CD14-positive monocyte (primary cell): ENCODE measurements around the gene PISD. TPM values are rescaled to one million over a fixed set of nuclear protein-coding genes. Genes with fewer than 3 reads are reported as not detected.
A peak's percentile ranks its signal among the peaks of the same experiment; 100 is the strongest.

Source experiments
- DNase-seq, 3 donors: peaks; one replicate each; pipeline ENCODE4 v3.0.0-alpha.2; 2011 to 2022
- H2AFZ ChIP-seq: 2 replicates; pipeline ENCODE4 v1.6.0; 2012; ENCODE audit warnings: mild to moderate bottlenecking, low read depth, low read length, inconsistent platforms; ENCODE audit not compliant: insufficient read depth, poor library complexity, severe bottlenecking
- H3K27ac ChIP-seq, 2 donors: 1 replicate in 1 of 2; 2 replicates in 1 of 2; pipeline ENCODE4 v1.5.1; 2012 to 2013; ENCODE audit warnings: low read length in 2 of 2, control low read depth in 1 of 2, inconsistent platforms in 1 of 2, low read depth in 1 of 2, mild to moderate bottlenecking in 1 of 2
- H3K27me3 ChIP-seq, 2 donors: one replicate each; pipeline versions ENCODE4 v1.6.0 to v1.6.1; 2011 to 2013; ENCODE audit warnings: low read length in 2 of 2; ENCODE audit not compliant: control insufficient read depth in 2 of 2, insufficient read depth in 2 of 2
- H3K36me3 ChIP-seq, 2 donors: replicated peaks in 1 of 2; 1 replicate in 1 of 2; 2 replicates in 1 of 2; pipeline versions ENCODE4 v1.5.1 to v1.6.1; 2012 to 2013; ENCODE audit warnings: low read length in 2 of 2, control low read depth in 1 of 2, inconsistent platforms in 1 of 2, mild to moderate bottlenecking in 1 of 2; ENCODE audit not compliant: insufficient read depth in 2 of 2, control insufficient read depth in 1 of 2
- H3K4me1 ChIP-seq, 2 donors: 1 replicate in 1 of 2; 2 replicates in 1 of 2; pipeline versions ENCODE4 v1.5.1 to v1.6.1; 2012 to 2013; ENCODE audit warnings: low read length in 2 of 2, control low read depth in 1 of 2, inconsistent platforms in 1 of 2, mild to moderate bottlenecking in 1 of 2, moderate library complexity in 1 of 2; ENCODE audit not compliant: insufficient read depth in 2 of 2, control insufficient read depth in 1 of 2
- H3K4me2 ChIP-seq: replicated peaks from 2 replicates; pipeline ENCODE3; 2012; ENCODE audit warnings: low read length, moderate library complexity, mild to moderate bottlenecking; ENCODE audit not compliant: poor library complexity, severe bottlenecking; ENCODE audit errors: extremely low read depth
- H3K4me3 ChIP-seq, 3 experiments: fragments of 200-600 bp in 1 of 3; sonication (generic) in 1 of 3; replicated peaks in 1 of 3; 1 replicate in 2 of 3; 2 replicates in 1 of 3; pipeline ENCODE4 v1.5.1; 2011 to 2013; ENCODE audit warnings: low read length in 3 of 3, mild to moderate bottlenecking in 3 of 3, control low read depth in 2 of 3, low read depth in 2 of 3, inconsistent platforms in 1 of 3, moderate library complexity in 1 of 3
- H3K79me2 ChIP-seq: 2 replicates; pipeline ENCODE4 v1.6.0; 2012; ENCODE audit warnings: mild to moderate bottlenecking, control low read depth, inconsistent platforms, low read length, moderate library complexity; ENCODE audit not compliant: insufficient read depth
- H3K9ac ChIP-seq: 2 replicates; pipeline ENCODE4 v1.6.0; 2017; ENCODE audit warnings: low read length, mild to moderate bottlenecking; ENCODE audit not compliant: insufficient read depth, poor library complexity, severe bottlenecking
- H3K9me3 ChIP-seq, 2 donors: replicated peaks in 1 of 2; 1 replicate in 1 of 2; 2 replicates in 1 of 2; pipeline versions ENCODE4 v1.5.1 to v1.6.1; 2012 to 2013; ENCODE audit warnings: low read length in 2 of 2, control low read depth in 1 of 2; ENCODE audit not compliant: control insufficient read depth in 1 of 2, insufficient read depth in 1 of 2
- H4K20me1 ChIP-seq: 2 replicates; pipeline ENCODE4 v1.6.0; 2012; ENCODE audit warnings: mild to moderate bottlenecking, low read length, control low read depth, moderate library complexity; ENCODE audit not compliant: insufficient read depth
- H3K27ac Mint-ChIP-seq, 7 donors: one replicate each; pipeline ENCODE4 v1.8.0; 2020; ENCODE audit warnings: mild to moderate bottlenecking in 7 of 7, mixed read lengths in 7 of 7, moderate library complexity in 6 of 7, inconsistent platforms in 2 of 7
- H3K27me3 Mint-ChIP-seq, 3 donors: one replicate each; pipeline ENCODE4 v1.8.0; 2021 to 2022; ENCODE audit warnings: low read depth in 3 of 3, mild to moderate bottlenecking in 3 of 3, mixed read lengths in 3 of 3, moderate library complexity in 3 of 3, inconsistent platforms in 1 of 3
- H3K36me3 Mint-ChIP-seq, 2 donors: one replicate each; pipeline ENCODE4 v1.8.0; 2020; ENCODE audit warnings: mixed read lengths in 2 of 2, inconsistent platforms in 1 of 2, mild to moderate bottlenecking in 1 of 2
- H3K4me1 Mint-ChIP-seq: one replicate; pipeline ENCODE4 v1.8.0; 2020; ENCODE audit warnings: mild to moderate bottlenecking, mixed read lengths
- H3K4me3 Mint-ChIP-seq, 2 donors: one replicate each; pipeline ENCODE4 v1.8.0; 2020; ENCODE audit warnings: mild to moderate bottlenecking in 2 of 2, mixed read lengths in 2 of 2, moderate library complexity in 1 of 2
- H3K9me3 Mint-ChIP-seq, 7 donors: one replicate each; pipeline ENCODE4 v1.8.0; 2020 to 2022; ENCODE audit warnings: mixed read lengths in 7 of 7, mild to moderate bottlenecking in 6 of 7, moderate library complexity in 6 of 7, inconsistent platforms in 2 of 7
- WGBS: methylation state at CpG from one replicate; pipeline ENCODE4 v1.1.5; 2013; ENCODE audit warnings: missing lambda C conversion rate; ENCODE audit not compliant: insufficient coverage; 5-methylcytosine and 5-hydroxymethylcytosine counted together
- intact Hi-C, 2 donors: fragments of 100-400 bp; cut with micrococcal nuclease; formaldehyde crosslinking; loops; one replicate each; pipeline versions ENCODE4 v1.15.0 to v1.15.1; 2023
- polyA plus RNA-seq, 3 donors: library from polyadenylated mRNA; depleted of rRNA in 1 of 3; unstranded in 2 of 3; stranded (reverse) in 1 of 3; fragments of 300-500 nt in 2 of 3; fragments of >200 nt in 1 of 3; fragmentation: Illumina TruSeq in 2 of 3; gene quantifications; 1 replicate in 2 of 3; 2 replicates in 1 of 3; pipeline ENCODE4 v1.2.3, GENCODE V29; 2012 to 2021
- TF ChIP-seq, protein P1 (sequence below): fragments of 200-600 bp; IDR thresholded peaks from one replicate; pipeline ENCODE4 v1.8.0; 2022; ENCODE audit warnings: antibody characterized with exemption, mild to moderate bottlenecking

Gene PISD
- polyA plus RNA-seq, 3 donors = 38.1 to 112 (median 45.3) TPM

DNA sequence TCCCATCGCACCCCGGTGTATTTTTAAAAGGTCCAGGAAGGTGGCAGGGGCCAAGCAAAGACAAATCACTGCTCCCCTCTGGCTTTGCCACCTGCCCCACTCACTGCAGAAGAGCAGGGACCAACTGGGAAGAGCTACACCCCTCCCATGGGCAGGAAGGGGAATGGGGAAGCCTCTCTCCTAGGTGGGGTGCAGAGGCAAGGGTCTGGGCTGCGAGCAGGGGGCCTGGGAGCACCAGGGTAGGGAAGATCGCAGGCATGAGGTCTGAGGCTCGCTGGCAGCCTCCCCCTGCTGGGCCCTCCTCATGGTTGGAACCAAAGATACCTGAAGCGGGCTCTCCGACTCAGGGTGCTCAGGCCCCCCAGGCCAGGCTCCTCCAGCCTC lies 36.8 kb downstream of the PISD start:
- no peak for DNase-seq
- intact Hi-C loops = no loop called here
- Histone ChIP-seq H3K27me3 (no peaks in the 10 kb centered on the region), H3K4me3 (no peak overlapping the region), H4K20me1 (peaks cover 100% of the 10 kb centered on the region), H2AFZ (no peak overlapping the region), H3K36me3 (peaks cover 85 to 94% of the 10 kb centered on the region in 2 donors), H3K9ac (no peak overlapping the region), H3K79me2 (peaks cover 94% of the 10 kb centered on the region), H3K4me1 (peaks cover 8 to 13% of the 10 kb centered on the region in 2 donors), H3K9me3 (no peaks in the 10 kb centered on the region), H3K4me2 (no peak overlapping the region), H3K27ac (no peak overlapping the region)
- TF ChIP-seq, protein P1, sequence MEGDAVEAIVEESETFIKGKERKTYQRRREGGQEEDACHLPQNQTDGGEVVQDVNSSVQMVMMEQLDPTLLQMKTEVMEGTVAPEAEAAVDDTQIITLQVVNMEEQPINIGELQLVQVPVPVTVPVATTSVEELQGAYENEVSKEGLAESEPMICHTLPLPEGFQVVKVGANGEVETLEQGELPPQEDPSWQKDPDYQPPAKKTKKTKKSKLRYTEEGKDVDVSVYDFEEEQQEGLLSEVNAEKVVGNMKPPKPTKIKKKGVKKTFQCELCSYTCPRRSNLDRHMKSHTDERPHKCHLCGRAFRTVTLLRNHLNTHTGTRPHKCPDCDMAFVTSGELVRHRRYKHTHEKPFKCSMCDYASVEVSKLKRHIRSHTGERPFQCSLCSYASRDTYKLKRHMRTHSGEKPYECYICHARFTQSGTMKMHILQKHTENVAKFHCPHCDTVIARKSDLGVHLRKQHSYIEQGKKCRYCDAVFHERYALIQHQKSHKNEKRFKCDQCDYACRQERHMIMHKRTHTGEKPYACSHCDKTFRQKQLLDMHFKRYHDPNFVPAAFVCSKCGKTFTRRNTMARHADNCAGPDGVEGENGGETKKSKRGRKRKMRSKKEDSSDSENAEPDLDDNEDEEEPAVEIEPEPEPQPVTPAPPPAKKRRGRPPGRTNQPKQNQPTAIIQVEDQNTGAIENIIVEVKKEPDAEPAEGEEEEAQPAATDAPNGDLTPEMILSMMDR = no peak
- Mint-ChIP-seq H3K27me3 (no peaks in the 10 kb centered on the region), H3K4me1 (peaks cover 17% of the 10 kb centered on the region), H3K36me3 (peaks cover 55 to 84% of the 10 kb centered on the region in 2 donors), H3K27ac (peak overlapping the region in 2 of 7 donors; percentile 8 to 26), H3K4me3 (no peak overlapping the region), H3K9me3 (no peaks in the 10 kb centered on the region)
- WGBS = 90% methylated on average over 3 of the region's 7 CpGs

- intact Hi-C loops = no loop called here
- Mint-ChIP-seq H3K27ac (peak overlapping the region in 2 of 7 donors; percentile 12 to 15), H3K27me3 (no peaks in the 10 kb centered on the region), H3K4me3 (no peak overlapping the region), H3K9me3 (no peaks in the 10 kb centered on the region), H3K36me3 (peaks cover 63 to 90% of the 10 kb centered on the region in 2 donors), H3K4me1 (peaks cover 9% of the 10 kb centered on the region)
- 98% methylated on average over 13 of the region's 18 CpGs for WGBS
- H3K9ac ChIP-seq = no peak overlapping the region
- H3K4me1 ChIP-seq = no peaks in the 10 kb centered on the region
- no peak overlapping the region for H3K27ac ChIP-seq
- H4K20me1 ChIP-seq = peaks cover 100% of the 10 kb centered on the region
- no peaks in the 10 kb centered on the region for H3K9me3 ChIP-seq
- H2AFZ ChIP-seq = no peak overlapping the region
- H3K4me3 ChIP-seq = no peak overlapping the region
- H3K36me3 ChIP-seq = peaks cover 91 to 99% of the 10 kb centered on the region in 2 donors
- no peak overlapping the region for H3K4me2 ChIP-seq
- H3K79me2 ChIP-seq = peaks cover 79% of the 10 kb centered on the region
- TF ChIP-seq, protein P1 = no peak
- no peaks in the 10 kb centered on the region for H3K27me3 ChIP-seq
- no peak for DNase-seq
These were observed 38.3 kb downstream of the PISD start for GRCh38 chr22:31623592-31624304.
